ENCODE measurements around the gene ASIC5.

Gene ASIC5

GRCh38 chr4:155794589-155795236 is 71.4 kb downstream of the ASIC5 start:
- TF ChIP-seq CTCF (IDR thresholded peaks at IDR 0.05; ENCODE audit: borderline replicate concordance, insufficient read depth, low read depth, low read length), result no peak
- no peak overlapping the region for H3K4me3 ChIP-seq (ENCODE audit: low read depth, low read length)

GRCh38 chr4:155789982-155790381 is 76.1 kb downstream of the ASIC5 start:
- H3K4me3 ChIP-seq (ENCODE audit: low read depth, low read length), result no peak overlapping the region

GRCh38 chr4:155789391-155789790 is 76.7 kb downstream of the ASIC5 start:
- H3K4me3 ChIP-seq (ENCODE audit: low read depth, low read length), result no peak overlapping the region
- TF ChIP-seq CTCF (IDR thresholded peaks at IDR 0.05; ENCODE audit: borderline replicate concordance, insufficient read depth, low read depth, low read length), result no peak

More at GRCh38 chr4:155789982-155790381, 76.1 kb downstream of the ASIC5 start:
- TF ChIP-seq CTCF (IDR thresholded peaks at IDR 0.05; ENCODE audit: borderline replicate concordance, insufficient read depth, low read depth, low read length), result no peak

- peak; percentile 76; the same call in 1 of the 2 replicates for TF ChIP-seq CTCF (IDR thresholded peaks at IDR 0.05; ENCODE audit: borderline replicate concordance, insufficient read depth, low read depth, low read length)
- no peak overlapping the region for H3K4me3 ChIP-seq (ENCODE audit: low read depth, low read length)
Measured at GRCh38 chr4:155787113-155787710, 78.9 kb downstream of the ASIC5 start.

- no peak overlapping the region for H3K4me3 ChIP-seq (ENCODE audit: low read depth, low read length)
- no peak for TF ChIP-seq CTCF (IDR thresholded peaks at IDR 0.05; ENCODE audit: borderline replicate concordance, insufficient read depth, low read depth, low read length)
Measured at GRCh38 chr4:155785828-155786227, 80.2 kb downstream of the ASIC5 start.

GRCh38 chr4:155784637-155785036 is 81.4 kb downstream of the ASIC5 start:
- TF ChIP-seq CTCF (IDR thresholded peaks at IDR 0.05; ENCODE audit: borderline replicate concordance, insufficient read depth, low read depth, low read length), result no peak
- H3K4me3 ChIP-seq (ENCODE audit: low read depth, low read length), result no peak overlapping the region

- TF ChIP-seq CTCF (IDR thresholded peaks at IDR 0.05; ENCODE audit: borderline replicate concordance, insufficient read depth, low read depth, low read length), result no peak
- no peak overlapping the region for H3K4me3 ChIP-seq (ENCODE audit: low read depth, low read length)
Measured at GRCh38 chr4:155781249-155781831, 84.7 kb downstream of the ASIC5 start.

All from GM12875 (cell line).